ENCODE results near the gene AGGF1. TPM values are rescaled to one million over a fixed set of nuclear protein-coding genes. Genes with fewer than 3 reads are reported as not detected.

AGGF1 gene
- total and polyA plus RNA-seq, 2 donors from 2014 or later = 10.5 to 23.0 TPM

DNA sequence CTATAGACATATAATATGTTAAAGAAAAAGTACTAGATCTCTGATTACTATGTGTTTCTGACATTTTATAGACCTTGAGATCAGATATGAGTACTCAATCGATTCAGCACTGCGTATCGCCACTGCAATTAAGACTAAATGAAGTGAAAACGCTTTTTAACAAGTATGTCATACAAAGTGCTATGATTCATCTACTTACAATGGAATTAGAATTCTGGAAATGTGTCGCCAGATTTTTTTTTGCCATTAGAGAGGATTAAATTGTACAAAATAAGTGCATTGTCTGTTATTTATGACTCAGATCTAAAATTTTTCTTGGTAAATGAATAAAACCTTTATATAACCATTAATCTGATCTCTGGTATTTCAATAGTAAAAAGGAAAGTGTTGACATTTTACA lies 20.0 kb upstream of the AGGF1 start:
- no peak for FAIRE-seq
- intact Hi-C loops (cut with DNase I) = no loop called here
- H3K27me3 ChIP-seq (ENCODE audit: control insufficient read depth, insufficient read depth, low read length) = no peaks in the 10 kb centered on the region

DNA sequence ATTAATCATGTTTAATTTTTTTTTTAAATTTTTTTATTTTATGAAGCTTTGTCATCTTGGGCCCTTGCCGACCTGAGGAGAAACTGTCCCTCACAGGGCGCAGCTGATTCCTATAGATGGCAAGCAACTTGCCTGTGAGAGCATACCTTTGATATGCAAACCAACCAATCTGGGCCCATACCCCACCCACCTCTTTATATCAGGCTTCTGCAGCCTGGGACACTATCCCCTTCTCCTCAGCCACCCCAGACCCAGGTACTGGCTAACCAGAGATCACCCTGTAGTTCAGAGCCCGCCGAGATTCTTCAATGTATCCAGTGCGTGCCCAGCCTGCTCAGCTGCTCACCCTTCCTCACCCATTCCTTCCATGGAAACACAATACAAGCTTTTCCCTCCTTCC lies 18.7 kb upstream of the AGGF1 start:
- DNase-seq (no peak), FAIRE-seq (no peak)
- no peak overlapping the region for H3K4me3 ChIP-seq (ENCODE audit: low read length in 3 of 3)
- no peak overlapping the region for H3K9ac ChIP-seq (ENCODE audit: low read length in 3 of 3)
- intact Hi-C loops (cut with DNase I) = no loop called here
- no peaks in the 10 kb centered on the region for H3K27me3 ChIP-seq (ENCODE audit: control insufficient read depth, insufficient read depth, low read length)
- no peak overlapping the region for H3K27ac ChIP-seq (ENCODE audit: low read depth in 2 of 2, low read length in 2 of 2)
- no peaks in the 10 kb centered on the region for H3K36me3 ChIP-seq (ENCODE audit: control insufficient read depth in 2 of 3, insufficient read depth in 3 of 3, low read length in 3 of 3)
- no peaks in the 10 kb centered on the region for H3K9me3 ChIP-seq (ENCODE audit: control insufficient read depth in 2 of 3, insufficient read depth in 1 of 3, low read length in 3 of 3)
- TF ChIP-seq, protein P1, sequence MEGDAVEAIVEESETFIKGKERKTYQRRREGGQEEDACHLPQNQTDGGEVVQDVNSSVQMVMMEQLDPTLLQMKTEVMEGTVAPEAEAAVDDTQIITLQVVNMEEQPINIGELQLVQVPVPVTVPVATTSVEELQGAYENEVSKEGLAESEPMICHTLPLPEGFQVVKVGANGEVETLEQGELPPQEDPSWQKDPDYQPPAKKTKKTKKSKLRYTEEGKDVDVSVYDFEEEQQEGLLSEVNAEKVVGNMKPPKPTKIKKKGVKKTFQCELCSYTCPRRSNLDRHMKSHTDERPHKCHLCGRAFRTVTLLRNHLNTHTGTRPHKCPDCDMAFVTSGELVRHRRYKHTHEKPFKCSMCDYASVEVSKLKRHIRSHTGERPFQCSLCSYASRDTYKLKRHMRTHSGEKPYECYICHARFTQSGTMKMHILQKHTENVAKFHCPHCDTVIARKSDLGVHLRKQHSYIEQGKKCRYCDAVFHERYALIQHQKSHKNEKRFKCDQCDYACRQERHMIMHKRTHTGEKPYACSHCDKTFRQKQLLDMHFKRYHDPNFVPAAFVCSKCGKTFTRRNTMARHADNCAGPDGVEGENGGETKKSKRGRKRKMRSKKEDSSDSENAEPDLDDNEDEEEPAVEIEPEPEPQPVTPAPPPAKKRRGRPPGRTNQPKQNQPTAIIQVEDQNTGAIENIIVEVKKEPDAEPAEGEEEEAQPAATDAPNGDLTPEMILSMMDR (IDR thresholded peaks at IDR 0.05; ENCODE audit: borderline replicate concordance, extremely low read depth, insufficient read depth) = no peak
- no peaks in the 10 kb centered on the region for H3K4me1 ChIP-seq (ENCODE audit: control insufficient read depth in 2 of 3, insufficient read depth in 2 of 3, low read depth in 1 of 3, low read length in 3 of 3)

More for the DNA sequence above, 20.0 kb upstream of the AGGF1 start:
- Histone ChIP-seq H3K9me3 (ENCODE audit: control insufficient read depth in 2 of 3, insufficient read depth in 1 of 3, low read length in 3 of 3) (no peaks in the 10 kb centered on the region), H3K27ac (ENCODE audit: low read depth in 2 of 2, low read length in 2 of 2) (no peak overlapping the region), H3K36me3 (ENCODE audit: control insufficient read depth in 2 of 3, insufficient read depth in 3 of 3, low read length in 3 of 3) (no peaks in the 10 kb centered on the region), H3K4me3 (ENCODE audit: low read length in 3 of 3) (no peak overlapping the region), H3K4me1 (ENCODE audit: control insufficient read depth in 2 of 3, insufficient read depth in 2 of 3, low read depth in 1 of 3, low read length in 3 of 3) (no peaks in the 10 kb centered on the region), H3K9ac (ENCODE audit: low read length in 3 of 3) (no peak overlapping the region)
- DNase-seq = no peak
- TF ChIP-seq, protein P1 (IDR thresholded peaks at IDR 0.05; ENCODE audit: borderline replicate concordance, extremely low read depth, insufficient read depth) = no peak

DNA sequence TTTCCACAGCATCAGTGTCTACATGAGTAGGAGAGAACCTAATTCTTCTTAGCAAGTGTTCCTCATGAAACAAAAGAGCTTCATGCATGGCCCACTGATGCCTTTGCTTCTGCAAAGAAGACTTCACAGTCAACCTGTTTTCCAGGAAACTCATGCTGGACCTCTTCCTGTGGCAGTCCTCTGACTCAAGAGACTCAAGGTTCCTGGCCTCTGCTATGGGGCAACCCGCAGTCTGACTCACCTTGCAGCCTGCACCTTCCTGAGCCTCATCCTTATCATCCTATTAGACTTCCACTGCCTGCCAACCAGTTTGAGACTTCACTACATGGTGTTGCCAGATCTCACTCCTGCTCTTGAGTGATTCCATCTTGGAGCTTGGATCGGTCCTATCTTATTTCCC lies 17.6 kb upstream of the AGGF1 start:
- DNase-seq = no peak
- intact Hi-C loops (cut with DNase I) = no loop called here

More for the DNA sequence above, 17.6 kb upstream of the AGGF1 start:
- Histone ChIP-seq H3K9me3 (ENCODE audit: control insufficient read depth in 2 of 3, insufficient read depth in 1 of 3, low read length in 3 of 3) (no peaks in the 10 kb centered on the region), H3K9ac (ENCODE audit: low read length in 3 of 3) (no peak overlapping the region), H3K36me3 (ENCODE audit: control insufficient read depth in 2 of 3, insufficient read depth in 3 of 3, low read length in 3 of 3) (no peaks in the 10 kb centered on the region), H3K27ac (ENCODE audit: low read depth in 2 of 2, low read length in 2 of 2) (no peak overlapping the region), H3K27me3 (ENCODE audit: control insufficient read depth, insufficient read depth, low read length) (no peaks in the 10 kb centered on the region), H3K4me1 (ENCODE audit: control insufficient read depth in 2 of 3, insufficient read depth in 2 of 3, low read depth in 1 of 3, low read length in 3 of 3) (no peaks in the 10 kb centered on the region), H3K4me3 (ENCODE audit: low read length in 3 of 3) (no peak overlapping the region)
- FAIRE-seq = no peak
- TF ChIP-seq, protein P1 (IDR thresholded peaks at IDR 0.05; ENCODE audit: borderline replicate concordance, extremely low read depth, insufficient read depth) = no peak

All from kidney (tissue), 14 donors.